HEK293 (cell line): Measurements from ENCODE around the gene PRCD.
"Not testable (repeated sequence)": the region's sequence is repeated elsewhere in the genome, so short reads cannot be mapped to it uniquely, and the experiment has no call there.

Experiments
- CTCF ChIA-PET: fragments of 350-600 bp; formaldehyde crosslinking; extraction: SDS; loops from one replicate; lab custom pipeline; 2021; ENCODE audit warnings: antibody characterized with exemption; lab: Yijun Ruan, JAX
- POLR2A ChIA-PET: fragments of 300-600 bp; formaldehyde crosslinking; extraction: SDS; loops from one replicate; lab custom pipeline; 2020; ENCODE audit warnings: antibody characterized with exemption, inconsistent platforms; lab: Yijun Ruan, JAX
- H3K27ac ChIP-seq: fragments of 200-500 bp; sonication (Bioruptor generic); 2 replicates; pipeline ENCODE4 v1.5.1; 2014; ENCODE audit warnings: low read depth, low read length, control low read depth, inconsistent platforms; ENCODE audit errors: extremely low read depth
- H3K36me3 ChIP-seq, 2 experiments: fragments of 200-500 bp in 1 of 2; sonication (Bioruptor generic) in 1 of 2; 1 replicate in 1 of 2; 2 replicates in 1 of 2; pipeline ENCODE4 v1.5.1; 2014 to 2017; ENCODE audit warnings: inconsistent platforms in 2 of 2, low read length in 2 of 2; ENCODE audit not compliant: control insufficient read depth in 2 of 2, insufficient read depth in 1 of 2
- H3K4me1 ChIP-seq: fragments of 200-500 bp; sonication (Bioruptor generic); 2 replicates; pipeline ENCODE4 v1.5.1; 2014; ENCODE audit warnings: mild to moderate bottlenecking, low read length, inconsistent platforms; ENCODE audit not compliant: control insufficient read depth, insufficient read depth
- H3K4me3 ChIP-seq: 2 replicates; pipeline ENCODE4 v1.5.1; 2011; ENCODE audit warnings: low read depth, mild to moderate bottlenecking, control low read depth, low read length, moderate library complexity
- H3K9me3 ChIP-seq: fragments of 200-500 bp; sonication (Bioruptor generic); 2 replicates; pipeline ENCODE4 v1.5.1; 2014; ENCODE audit warnings: low read depth, low read length, inconsistent platforms; ENCODE audit not compliant: control insufficient read depth, insufficient read depth
- BCL11B ChIP-seq: fragments of 450-650 bp; formaldehyde crosslinking; IDR thresholded peaks from 2 replicates; pipeline ENCODE4 v1.5.1; 2016; ENCODE audit warnings: low read depth, missing biosample characterization, missing genetic modification characterization
- HOXC10 ChIP-seq: sonication (generic); formaldehyde crosslinking; IDR thresholded peaks from 2 replicates; pipeline ENCODE4 v1.8.1; 2023; ENCODE audit warnings: mild to moderate bottlenecking, missing genetic modification reagents
- IKZF3 ChIP-seq: fragments of 450-650 bp; IDR thresholded peaks from 2 replicates; pipeline ENCODE4 v1.5.0; 2018; ENCODE audit warnings: missing biosample characterization, mild to moderate bottlenecking, missing genetic modification characterization, moderate library complexity
- KLF10 ChIP-seq: fragments of 450-650 bp; IDR thresholded peaks from 2 replicates; pipeline ENCODE4 v1.5.1; 2018; ENCODE audit warnings: missing biosample characterization, mild to moderate bottlenecking, missing genetic modification characterization
- KLF17 ChIP-seq: fragments of 450-650 bp; formaldehyde crosslinking; IDR thresholded peaks from 2 replicates; pipeline ENCODE4 v1.5.1; 2016; ENCODE audit warnings: missing biosample characterization, missing genetic modification characterization
- OSR2 ChIP-seq: fragments of 450-650 bp; formaldehyde crosslinking; IDR thresholded peaks from 2 replicates; pipeline ENCODE4 v1.5.1; 2016; ENCODE audit warnings: missing biosample characterization, missing genetic modification characterization
- SCRT2 ChIP-seq: fragments of 450-650 bp; formaldehyde crosslinking; IDR thresholded peaks from 2 replicates; pipeline ENCODE4 v1.5.1; 2016; ENCODE audit warnings: missing biosample characterization, missing genetic modification characterization
- ZBTB17 ChIP-seq: fragments of 450-650 bp; formaldehyde crosslinking; IDR thresholded peaks from 2 replicates; pipeline ENCODE4 v1.5.1; 2016; ENCODE audit warnings: missing biosample characterization, missing genetic modification characterization
- ZFP69B ChIP-seq: fragments of 450-650 bp; formaldehyde crosslinking; IDR thresholded peaks from 2 replicates; pipeline ENCODE4 v1.5.1; 2016; ENCODE audit warnings: missing biosample characterization, missing genetic modification characterization
- ZNF354C ChIP-seq: fragments of 450-650 bp; formaldehyde crosslinking; IDR thresholded peaks from 2 replicates; pipeline ENCODE4 v1.5.1; 2016; ENCODE audit warnings: missing biosample characterization, missing genetic modification characterization, low read depth, borderline replicate concordance
- ZNF580 ChIP-seq: fragments of 450-650 bp; formaldehyde crosslinking; IDR thresholded peaks from 2 replicates; pipeline ENCODE4 v1.5.1; 2016; ENCODE audit warnings: missing biosample characterization, missing genetic modification characterization
- ZNF600 ChIP-seq: fragments of 450-650 bp; formaldehyde crosslinking; IDR thresholded peaks from 2 replicates; pipeline ENCODE4 v1.5.1; 2016; ENCODE audit warnings: missing biosample characterization, missing genetic modification characterization
- ZNF623 ChIP-seq: fragments of 450-650 bp; formaldehyde crosslinking; IDR thresholded peaks from 2 replicates; pipeline ENCODE4 v1.5.1; 2016; ENCODE audit warnings: missing biosample characterization, missing genetic modification characterization
- ZNF624 ChIP-seq: fragments of 450-650 bp; formaldehyde crosslinking; IDR thresholded peaks from 2 replicates; pipeline ENCODE4 v1.5.1; 2017; ENCODE audit warnings: missing biosample characterization, missing genetic modification characterization
- ZNF639 ChIP-seq: fragments of 450-650 bp; formaldehyde crosslinking; IDR thresholded peaks from 2 replicates; pipeline ENCODE4 v1.5.1; 2016; ENCODE audit warnings: missing biosample characterization, missing genetic modification characterization
- ZNF660 ChIP-seq: fragments of 450-650 bp; IDR thresholded peaks from 2 replicates; pipeline ENCODE4 v1.5.1; 2018; ENCODE audit warnings: missing biosample characterization, mild to moderate bottlenecking, missing genetic modification characterization
- ZNF768 ChIP-seq: fragments of 450-650 bp; formaldehyde crosslinking; IDR thresholded peaks from 2 replicates; pipeline ENCODE4 v1.5.1; 2018; ENCODE audit warnings: missing biosample characterization, mild to moderate bottlenecking, missing genetic modification characterization
- ZNF777 ChIP-seq: fragments of 450-650 bp; formaldehyde crosslinking; IDR thresholded peaks from 2 replicates; pipeline ENCODE4 v1.5.1; 2017; ENCODE audit warnings: missing biosample characterization, missing genetic modification characterization, borderline replicate concordance
- ZSCAN16 ChIP-seq: fragments of 450-650 bp; formaldehyde crosslinking; IDR thresholded peaks from 2 replicates; pipeline ENCODE4 v1.5.1; 2016; ENCODE audit warnings: missing biosample characterization, missing genetic modification characterization
- ZSCAN23 ChIP-seq: fragments of 450-650 bp; formaldehyde crosslinking; IDR thresholded peaks from 2 replicates; pipeline ENCODE4 v1.5.1; 2016; ENCODE audit warnings: missing biosample characterization, missing genetic modification characterization
- TF ChIP-seq, protein P1 (sequence below): fragments of 450-650 bp; formaldehyde crosslinking; IDR thresholded peaks from 2 replicates; pipeline ENCODE4 v1.5.1; 2016; ENCODE audit warnings: missing biosample characterization, missing genetic modification characterization, borderline replicate concordance
- TF ChIP-seq, protein P2 (sequence below): fragments of 450-650 bp; formaldehyde crosslinking; IDR thresholded peaks from 2 replicates; pipeline ENCODE4 v1.5.1; 2016; ENCODE audit warnings: missing biosample characterization, missing genetic modification characterization
- TF ChIP-seq, protein P3 (sequence below): fragments of 450-650 bp; formaldehyde crosslinking; IDR thresholded peaks from 2 replicates; pipeline ENCODE4 v1.5.1; 2017; ENCODE audit warnings: missing biosample characterization, mild to moderate bottlenecking, missing genetic modification characterization, moderate library complexity

Gene PRCD

GRCh38 chr17:76559460-76559859 is 19.6 kb downstream of the PRCD start:
- CTCF ChIA-PET: interaction anchor here (0.7 to 7.6 kb wide), 7 partner anchors 12 to 122 kb away, joined by 3 to 108 read pairs (median 5); no protein-coding TSS in a partner anchor
- peaks cover 20% of the 10 kb centered on the region for H3K4me1 ChIP-seq
- POLR2A ChIA-PET: interaction anchor here (0.5 to 1.4 kb wide), 4 partner anchors 13 to 152 kb away, joined by 3 to 4 read pairs (median 3); no protein-coding TSS in a partner anchor

GRCh38 chr17:76560036-76560876 is 20.4 kb downstream of the PRCD start:
- H3K9me3 ChIP-seq: no peaks in the 10 kb centered on the region
- H3K4me3 ChIP-seq: no peak overlapping the region; the same call in 1 of the 2 replicates
- H3K36me3 ChIP-seq: peaks cover 37 to 70% of the 10 kb centered on the region in 2 experiments
- peak overlapping the region; percentile 42; the same call in 1 of the 2 replicates for H3K27ac ChIP-seq
- ChIA-PET POLR2A (interaction anchor here (0.5 to 1.4 kb wide), 7 partner anchors 14 to 151 kb away, joined by 3 to 6 read pairs (median 3); no protein-coding TSS in a partner anchor), CTCF (interaction anchor here (0.6 to 7.6 kb wide), 11 partner anchors 13 to 708 kb away, joined by 3 to 108 read pairs (median 3); no protein-coding TSS in a partner anchor)
- H3K4me1 ChIP-seq: peaks cover 20% of the 10 kb centered on the region
- TF ChIP-seq, protein P1, sequence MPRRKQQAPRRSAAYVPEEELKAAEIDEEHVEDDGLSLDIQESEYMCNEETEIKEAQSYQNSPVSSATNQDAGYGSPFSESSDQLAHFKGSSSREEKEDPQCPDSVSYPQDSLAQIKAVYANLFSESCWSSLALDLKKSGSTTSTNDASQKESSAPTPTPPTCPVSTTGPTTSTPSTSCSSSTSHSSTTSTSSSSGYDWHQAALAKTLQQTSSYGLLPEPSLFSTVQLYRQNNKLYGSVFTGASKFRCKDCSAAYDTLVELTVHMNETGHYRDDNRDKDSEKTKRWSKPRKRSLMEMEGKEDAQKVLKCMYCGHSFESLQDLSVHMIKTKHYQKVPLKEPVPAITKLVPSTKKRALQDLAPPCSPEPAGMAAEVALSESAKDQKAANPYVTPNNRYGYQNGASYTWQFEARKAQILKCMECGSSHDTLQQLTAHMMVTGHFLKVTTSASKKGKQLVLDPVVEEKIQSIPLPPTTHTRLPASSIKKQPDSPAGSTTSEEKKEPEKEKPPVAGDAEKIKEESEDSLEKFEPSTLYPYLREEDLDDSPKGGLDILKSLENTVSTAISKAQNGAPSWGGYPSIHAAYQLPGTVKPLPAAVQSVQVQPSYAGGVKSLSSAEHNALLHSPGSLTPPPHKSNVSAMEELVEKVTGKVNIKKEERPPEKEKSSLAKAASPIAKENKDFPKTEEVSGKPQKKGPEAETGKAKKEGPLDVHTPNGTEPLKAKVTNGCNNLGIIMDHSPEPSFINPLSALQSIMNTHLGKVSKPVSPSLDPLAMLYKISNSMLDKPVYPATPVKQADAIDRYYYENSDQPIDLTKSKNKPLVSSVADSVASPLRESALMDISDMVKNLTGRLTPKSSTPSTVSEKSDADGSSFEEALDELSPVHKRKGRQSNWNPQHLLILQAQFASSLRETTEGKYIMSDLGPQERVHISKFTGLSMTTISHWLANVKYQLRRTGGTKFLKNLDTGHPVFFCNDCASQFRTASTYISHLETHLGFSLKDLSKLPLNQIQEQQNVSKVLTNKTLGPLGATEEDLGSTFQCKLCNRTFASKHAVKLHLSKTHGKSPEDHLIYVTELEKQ: no peak
- TF ChIP-seq KLF17 (tag by site-specific recombination): 0 out of 2 replicates have a peak, but pooled peaks have one; percentile 37
- TF ChIP-seq, protein P2, sequence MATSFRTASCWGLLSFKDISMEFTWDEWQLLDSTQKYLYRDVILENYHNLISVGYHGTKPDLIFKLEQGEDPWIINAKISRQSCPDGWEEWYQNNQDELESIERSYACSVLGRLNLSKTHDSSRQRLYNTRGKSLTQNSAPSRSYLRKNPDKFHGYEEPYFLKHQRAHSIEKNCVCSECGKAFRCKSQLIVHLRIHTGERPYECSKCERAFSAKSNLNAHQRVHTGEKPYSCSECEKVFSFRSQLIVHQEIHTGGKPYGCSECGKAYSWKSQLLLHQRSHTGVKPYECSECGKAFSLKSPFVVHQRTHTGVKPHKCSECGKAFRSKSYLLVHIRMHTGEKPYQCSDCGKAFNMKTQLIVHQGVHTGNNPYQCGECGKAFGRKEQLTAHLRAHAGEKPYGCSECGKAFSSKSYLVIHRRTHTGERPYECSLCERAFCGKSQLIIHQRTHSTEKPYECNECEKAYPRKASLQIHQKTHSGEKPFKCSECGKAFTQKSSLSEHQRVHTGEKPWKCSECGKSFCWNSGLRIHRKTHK: no peak
- no peak for TF ChIP-seq KLF10 (tag by site-specific recombination)
- TF ChIP-seq ZNF768: no peak
- no peak for TF ChIP-seq ZSCAN16
- no peak for TF ChIP-seq HOXC10 (CRISPR knock-in tag)
- no peak for TF ChIP-seq ZNF624
- TF ChIP-seq ZNF777 (tag by site-specific recombination): no peak
- TF ChIP-seq ZNF600: no peak
- TF ChIP-seq ZNF639: no peak
- no peak for TF ChIP-seq BCL11B (tag by site-specific recombination)
- peak; percentile 50; the same call in 1 of the 2 replicates for TF ChIP-seq SCRT2 (tag by site-specific recombination)
- TF ChIP-seq ZNF354C (tag by site-specific recombination): no peak
- TF ChIP-seq ZSCAN23 (tag by site-specific recombination): no peak
- TF ChIP-seq ZNF623: no peak
- no peak for TF ChIP-seq OSR2 (tag by site-specific recombination)
- no peak for TF ChIP-seq ZNF660 (tag by site-specific recombination)
- TF ChIP-seq ZFP69B (tag by site-specific recombination): no peak
- TF ChIP-seq, protein P3, sequence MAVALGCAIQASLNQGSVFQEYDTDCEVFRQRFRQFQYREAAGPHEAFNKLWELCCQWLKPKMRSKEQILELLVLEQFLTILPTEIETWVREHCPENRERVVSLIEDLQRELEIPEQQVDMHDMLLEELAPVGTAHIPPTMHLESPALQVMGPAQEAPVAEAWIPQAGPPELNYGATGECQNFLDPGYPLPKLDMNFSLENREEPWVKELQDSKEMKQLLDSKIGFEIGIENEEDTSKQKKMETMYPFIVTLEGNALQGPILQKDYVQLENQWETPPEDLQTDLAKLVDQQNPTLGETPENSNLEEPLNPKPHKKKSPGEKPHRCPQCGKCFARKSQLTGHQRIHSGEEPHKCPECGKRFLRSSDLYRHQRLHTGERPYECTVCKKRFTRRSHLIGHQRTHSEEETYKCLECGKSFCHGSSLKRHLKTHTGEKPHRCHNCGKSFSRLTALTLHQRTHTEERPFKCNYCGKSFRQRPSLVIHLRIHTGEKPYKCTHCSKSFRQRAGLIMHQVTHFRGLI (tag by site-specific recombination): peak; percentile 93; the same call in 1 of the 2 replicates
- 0 out of 2 replicates have a peak, but pooled peaks have one; percentile 15 for TF ChIP-seq IKZF3 (tag by site-specific recombination)
- TF ChIP-seq ZBTB17 (tag by site-specific recombination): peak; percentile 51; the same call in 1 of the 2 replicates

More at GRCh38 chr17:76559460-76559859, 19.6 kb downstream of the PRCD start:
- Histone ChIP-seq H3K36me3 (peaks cover 37 to 62% of the 10 kb centered on the region in 2 experiments), H3K4me3 (peak overlapping the region; percentile 3), H3K27ac (peak overlapping the region; percentile 19; the same call in 1 of the 2 replicates)
- TF ChIP-seq ZNF580: 0 out of 2 replicates have a peak, but pooled peaks have one; percentile 0
- not testable (repeated sequence) for H3K9me3 ChIP-seq
